OCI-LY3 (cell line): ENCODE measurements around the gene CANX.

ENCODE experiments used
- H2AFZ ChIP-seq: fragments of 200-600, 300-600 bp; shearing (Covaris generic); 2 replicates; pipeline ENCODE4 v1.6.0; 2014; ENCODE audit warnings: antibody characterized with exemption, low read depth, low read length
- H3K27ac ChIP-seq: fragments of 200-600, 300-600 bp; sonication (generic); 2 replicates; pipeline ENCODE4 v1.5.1; 2014; ENCODE audit warnings: mild to moderate bottlenecking, low read length, moderate library complexity, mixed read lengths
- H3K27me3 ChIP-seq: fragments of 200-600, 300-600 bp; sonication (generic); 2 replicates; pipeline ENCODE4 v1.6.1; 2014; ENCODE audit warnings: low read depth, low read length, mixed read lengths
- H3K36me3 ChIP-seq: fragments of 200-600, 300-600 bp; sonication (generic); replicated peaks from 2 replicates; pipeline ENCODE3; 2014; ENCODE audit warnings: low read depth, low read length, mixed read lengths
- H3K4me1 ChIP-seq: fragments of 300-600, 200-600 bp; sonication (generic); 2 replicates; pipeline ENCODE4 v1.6.1; 2014; ENCODE audit warnings: low read length, mixed read lengths
- H3K4me2 ChIP-seq: fragments of 200-600, 300-600 bp; sonication (generic); 2 replicates; pipeline ENCODE4 v1.6.1; 2014; ENCODE audit warnings: low read length, mixed read lengths
- H3K4me3 ChIP-seq: fragments of 300-600, 200-600 bp; sonication (generic); 2 replicates; pipeline ENCODE4 v1.5.1; 2014; ENCODE audit warnings: antibody characterized with exemption, mild to moderate bottlenecking, low read length, moderate library complexity
- H3K79me2 ChIP-seq: fragments of 300-600, 200-600 bp; shearing (Covaris generic); 2 replicates; pipeline ENCODE4 v1.6.1; 2014; ENCODE audit warnings: mild to moderate bottlenecking, low read length, mixed read lengths
- H3K9ac ChIP-seq: fragments of 300-600, 200-600 bp; shearing (Covaris generic); 2 replicates; pipeline ENCODE4 v1.6.0; 2014; ENCODE audit warnings: mild to moderate bottlenecking, low read length, moderate library complexity
- H3K9me3 ChIP-seq: fragments of 200-600, 300-600 bp; shearing (Covaris generic); 2 replicates; pipeline ENCODE4 v1.6.1; 2014; ENCODE audit warnings: low read length, mixed read lengths; ENCODE audit not compliant: insufficient read depth
- H4K20me1 ChIP-seq: fragments of 200-600, 300-600 bp; sonication (generic); 2 replicates; pipeline ENCODE4 v1.6.1; 2016; ENCODE audit warnings: low read length, mixed read lengths; ENCODE audit not compliant: insufficient read depth
- EZH2phosphoT487 ChIP-seq: fragments of 200-600 bp; shearing (Covaris generic); IDR thresholded peaks from 2 replicates; pipeline ENCODE4 v1.6.1; 2018; ENCODE audit warnings: antibody characterized with exemption, mixed run types, low read depth
- TF ChIP-seq, protein P1 (sequence below): fragments of 200-600, 300-600 bp; sonication (generic); IDR thresholded peaks from 2 replicates; pipeline ENCODE4 v1.5.1; 2014; ENCODE audit warnings: antibody characterized with exemption, low read length, low read depth

The CANX gene

GRCh38 chr5:179765400-179765799, 66.6 kb downstream of the CANX start:
- Histone ChIP-seq H3K79me2 (peaks cover 73% of the 10 kb centered on the region), H3K36me3 (peaks cover 39% of the 10 kb centered on the region), H3K4me2 (no peak overlapping the region), H3K9ac (no peak overlapping the region), H2AFZ (no peak overlapping the region), H3K4me3 (no peak overlapping the region), H3K27ac (no peak overlapping the region), H3K27me3 (no peaks in the 10 kb centered on the region), H3K9me3 (no peaks in the 10 kb centered on the region), H4K20me1 (peaks cover 46% of the 10 kb centered on the region), H3K4me1 (peaks cover 31% of the 10 kb centered on the region)
- TF ChIP-seq, protein P1, sequence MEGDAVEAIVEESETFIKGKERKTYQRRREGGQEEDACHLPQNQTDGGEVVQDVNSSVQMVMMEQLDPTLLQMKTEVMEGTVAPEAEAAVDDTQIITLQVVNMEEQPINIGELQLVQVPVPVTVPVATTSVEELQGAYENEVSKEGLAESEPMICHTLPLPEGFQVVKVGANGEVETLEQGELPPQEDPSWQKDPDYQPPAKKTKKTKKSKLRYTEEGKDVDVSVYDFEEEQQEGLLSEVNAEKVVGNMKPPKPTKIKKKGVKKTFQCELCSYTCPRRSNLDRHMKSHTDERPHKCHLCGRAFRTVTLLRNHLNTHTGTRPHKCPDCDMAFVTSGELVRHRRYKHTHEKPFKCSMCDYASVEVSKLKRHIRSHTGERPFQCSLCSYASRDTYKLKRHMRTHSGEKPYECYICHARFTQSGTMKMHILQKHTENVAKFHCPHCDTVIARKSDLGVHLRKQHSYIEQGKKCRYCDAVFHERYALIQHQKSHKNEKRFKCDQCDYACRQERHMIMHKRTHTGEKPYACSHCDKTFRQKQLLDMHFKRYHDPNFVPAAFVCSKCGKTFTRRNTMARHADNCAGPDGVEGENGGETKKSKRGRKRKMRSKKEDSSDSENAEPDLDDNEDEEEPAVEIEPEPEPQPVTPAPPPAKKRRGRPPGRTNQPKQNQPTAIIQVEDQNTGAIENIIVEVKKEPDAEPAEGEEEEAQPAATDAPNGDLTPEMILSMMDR = no peak
- TF ChIP-seq EZH2phosphoT487 = no peak

DNA sequence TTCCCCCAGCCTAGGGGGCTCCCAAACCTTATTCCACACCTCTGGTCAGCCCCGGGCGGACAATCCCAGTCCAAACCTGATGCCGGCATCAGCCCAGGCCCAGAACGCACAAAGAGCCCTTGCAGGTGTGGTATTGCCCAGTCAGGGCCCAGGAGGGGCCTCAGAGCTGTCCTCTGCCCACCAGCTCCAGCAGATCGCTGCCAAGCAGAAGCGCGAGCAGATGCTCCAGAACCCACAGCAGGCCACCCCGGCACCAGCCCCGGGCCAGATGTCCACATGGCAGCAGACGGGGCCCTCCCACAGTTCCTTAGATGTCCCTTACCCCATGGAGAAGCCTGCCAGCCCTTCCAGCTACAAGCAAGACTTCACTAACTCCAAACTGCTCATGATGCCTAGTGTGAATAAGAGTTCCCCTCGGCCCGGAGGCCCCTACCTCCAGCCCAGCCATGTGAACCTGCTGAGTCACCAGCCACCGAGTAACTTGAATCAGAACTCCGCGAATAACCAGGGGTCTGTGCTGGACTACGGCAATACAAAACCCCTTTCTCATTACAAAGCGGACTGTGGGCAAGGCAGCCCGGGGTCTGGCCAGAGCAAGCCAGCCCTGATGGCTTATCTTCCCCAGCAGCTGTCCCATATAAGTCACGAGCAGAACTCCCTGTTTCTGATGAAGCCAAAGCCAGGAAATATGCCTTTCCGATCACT, 67.4 kb downstream of the CANX start:
- Histone ChIP-seq H3K9me3 (no peaks in the 10 kb centered on the region), H3K4me2 (no peak overlapping the region), H3K27ac (no peak overlapping the region), H3K27me3 (no peaks in the 10 kb centered on the region), H2AFZ (no peak overlapping the region), H3K4me3 (no peak overlapping the region), H3K9ac (no peak overlapping the region), H4K20me1 (peaks cover 45% of the 10 kb centered on the region), H3K4me1 (peaks cover 24% of the 10 kb centered on the region), H3K79me2 (peaks cover 66% of the 10 kb centered on the region), H3K36me3 (peaks cover 46% of the 10 kb centered on the region)
- TF ChIP-seq EZH2phosphoT487 = no peak
- TF ChIP-seq, protein P1 = no peak

GRCh38 chr5:179766726-179767455, 68.1 kb downstream of the CANX start:
- Histone ChIP-seq H3K4me1 (peaks cover 17% of the 10 kb centered on the region), H2AFZ (no peak overlapping the region), H3K27ac (no peak overlapping the region), H4K20me1 (peaks cover 43% of the 10 kb centered on the region), H3K36me3 (peaks cover 53% of the 10 kb centered on the region), H3K4me3 (no peak overlapping the region), H3K4me2 (no peak overlapping the region), H3K9me3 (no peaks in the 10 kb centered on the region), H3K79me2 (peaks cover 59% of the 10 kb centered on the region), H3K9ac (no peak overlapping the region), H3K27me3 (no peaks in the 10 kb centered on the region)
- TF ChIP-seq EZH2phosphoT487 = no peak
- TF ChIP-seq, protein P1 = no peak

DNA sequence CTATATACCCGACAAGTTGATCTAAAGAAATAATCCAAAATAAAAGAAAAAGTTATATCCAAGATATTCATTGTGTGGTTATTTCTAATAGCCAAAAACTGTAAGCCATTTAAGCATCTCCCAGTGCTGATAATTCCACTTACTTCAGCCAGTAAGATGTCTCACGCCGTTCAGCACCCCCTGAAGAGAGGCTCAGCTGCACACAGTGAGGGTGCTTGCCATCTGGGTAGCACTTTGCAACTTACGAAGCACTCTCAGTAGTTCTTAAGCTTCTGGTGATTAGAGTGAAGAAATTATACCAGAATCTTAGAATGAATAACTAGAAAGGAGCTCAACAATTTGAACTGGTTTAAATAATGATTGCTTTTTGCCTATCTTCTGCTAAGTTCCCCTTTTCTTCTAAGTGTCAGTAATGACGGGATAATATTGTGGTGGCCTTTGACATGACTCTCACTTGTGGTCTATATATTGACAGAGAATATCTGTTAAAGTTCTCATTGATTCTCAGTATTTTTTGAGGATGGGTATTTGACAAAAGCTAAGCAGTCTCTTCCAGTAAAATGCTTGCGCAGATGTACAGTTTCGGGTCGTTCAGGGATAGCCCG, 68.8 kb downstream of the CANX start:
- Histone ChIP-seq H3K9ac (no peak overlapping the region), H3K4me1 (peaks cover 10% of the 10 kb centered on the region), H2AFZ (no peak overlapping the region), H3K79me2 (peaks cover 52% of the 10 kb centered on the region), H3K27ac (no peak overlapping the region), H3K4me3 (no peak overlapping the region), H3K36me3 (peaks cover 57% of the 10 kb centered on the region), H3K4me2 (no peak overlapping the region), H4K20me1 (peaks cover 36% of the 10 kb centered on the region), H3K27me3 (no peaks in the 10 kb centered on the region), H3K9me3 (no peaks in the 10 kb centered on the region)
- no peak for TF ChIP-seq EZH2phosphoT487
- TF ChIP-seq, protein P1 = no peak
